Vein endothelial cell (primary cell): Measurements from ENCODE around the gene SMOC2. TPM values are rescaled to one million over a fixed set of nuclear protein-coding genes. Genes with fewer than 3 reads are reported as not detected.

ENCODE experiments used
- total RNA-seq: library from RNA; depleted of rRNA; stranded (reverse); fragments of >200 nt; gene quantifications from 2 replicates; pipeline ENCODE4 v1.2.3, GENCODE V29; 2012

The SMOC2 gene, protein sequence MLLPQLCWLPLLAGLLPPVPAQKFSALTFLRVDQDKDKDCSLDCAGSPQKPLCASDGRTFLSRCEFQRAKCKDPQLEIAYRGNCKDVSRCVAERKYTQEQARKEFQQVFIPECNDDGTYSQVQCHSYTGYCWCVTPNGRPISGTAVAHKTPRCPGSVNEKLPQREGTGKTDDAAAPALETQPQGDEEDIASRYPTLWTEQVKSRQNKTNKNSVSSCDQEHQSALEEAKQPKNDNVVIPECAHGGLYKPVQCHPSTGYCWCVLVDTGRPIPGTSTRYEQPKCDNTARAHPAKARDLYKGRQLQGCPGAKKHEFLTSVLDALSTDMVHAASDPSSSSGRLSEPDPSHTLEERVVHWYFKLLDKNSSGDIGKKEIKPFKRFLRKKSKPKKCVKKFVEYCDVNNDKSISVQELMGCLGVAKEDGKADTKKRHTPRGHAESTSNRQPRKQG
- total RNA-seq: not detected in 2 replicates

DNA sequence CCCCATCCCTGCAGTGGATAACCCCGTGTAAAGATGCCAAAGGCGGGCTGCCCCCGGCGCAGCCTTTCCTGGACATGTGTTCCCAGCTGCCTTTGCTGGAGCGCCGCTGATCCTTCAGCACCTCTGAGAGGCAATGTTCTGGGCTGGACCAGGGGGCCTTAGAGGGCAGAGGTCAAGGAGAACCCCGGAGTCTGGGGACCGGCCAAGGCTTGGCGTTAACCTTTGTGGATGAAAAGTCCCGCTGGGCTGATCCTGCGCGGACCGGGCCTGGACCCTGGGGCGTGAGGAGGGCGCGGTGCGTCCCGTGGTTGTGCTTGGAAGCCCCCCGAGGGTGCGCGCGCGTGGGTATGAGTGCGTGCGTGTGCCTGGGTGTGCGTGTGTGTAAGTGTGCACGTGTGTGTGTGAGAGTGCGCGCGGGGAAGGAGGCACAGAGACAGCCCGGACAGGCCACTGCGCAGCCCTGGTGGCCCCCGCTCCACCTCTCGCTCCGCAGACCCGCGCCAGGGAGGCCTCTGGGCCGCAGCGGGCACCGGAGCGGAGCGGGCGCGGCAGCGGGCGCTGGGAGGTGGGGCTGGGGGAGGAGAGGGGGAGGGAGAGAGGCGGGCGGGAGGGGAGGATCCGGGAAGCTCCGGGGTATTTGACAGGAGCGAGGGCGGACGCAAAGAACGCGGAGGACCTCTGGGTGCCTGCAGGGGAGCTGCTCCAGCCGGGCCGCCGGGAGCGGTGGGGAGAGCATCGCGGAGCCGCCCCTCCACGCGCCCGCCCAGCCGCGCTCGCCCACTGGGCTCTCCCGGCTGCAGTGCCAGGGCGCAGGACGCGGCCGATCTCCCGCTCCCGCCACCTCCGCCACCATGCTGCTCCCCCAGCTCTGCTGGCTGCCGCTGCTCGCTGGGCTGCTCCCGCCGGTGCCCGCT lies at the start of gene SMOC2:
Gene SMOC2, plus strand, starts transcription at position 665 of the 914 bp plus-strand sequence. Its CDS starts 187 bp downstream, at position 852.

Other genes with a start within 250 kb of the SMOC2 start
- not detected in 2 replicates for gene DACT2, start 121.4 kb upstream of the SMOC2 start, total RNA-seq